ENCODE measurements around the gene ADD1.

DNA sequence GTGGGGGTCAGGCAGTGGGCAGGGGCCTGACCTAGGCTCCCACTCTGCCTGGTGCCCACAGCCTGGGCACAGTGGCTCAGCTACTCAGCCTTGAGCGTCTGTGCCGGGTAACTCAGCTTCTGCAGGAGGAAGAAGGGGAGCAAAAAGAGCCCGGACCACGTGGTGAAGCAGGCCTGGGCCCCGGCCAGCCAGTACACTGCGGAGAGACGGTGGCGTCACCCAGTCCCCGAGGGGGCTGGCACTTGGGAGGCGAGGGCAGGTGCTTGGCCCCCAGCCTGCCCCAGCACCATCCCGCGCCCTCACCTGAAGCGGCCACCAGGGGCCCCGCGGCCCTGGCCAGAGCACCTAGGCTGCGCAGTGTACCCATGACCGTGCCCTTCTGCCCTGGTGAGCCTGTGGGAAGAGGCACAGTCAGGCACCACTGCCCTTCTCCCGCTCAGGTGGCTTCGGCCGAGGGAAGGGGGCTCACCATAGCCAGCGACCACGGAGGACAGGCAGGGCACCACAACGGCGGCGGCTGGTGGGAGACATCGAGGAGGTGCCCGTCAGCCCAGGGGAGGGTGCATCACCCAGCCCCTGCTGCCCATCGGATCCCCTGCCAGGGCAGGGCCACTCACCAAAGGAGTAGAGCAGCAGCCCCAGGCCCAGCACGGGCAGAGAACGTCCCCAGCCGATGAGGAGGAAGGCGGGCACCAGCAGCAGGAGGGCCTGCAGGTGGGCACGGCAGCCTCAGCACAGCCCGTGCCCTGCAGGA lies 87.3 kb downstream of the ADD1 start:
- TF ChIP-seq, protein P1, sequence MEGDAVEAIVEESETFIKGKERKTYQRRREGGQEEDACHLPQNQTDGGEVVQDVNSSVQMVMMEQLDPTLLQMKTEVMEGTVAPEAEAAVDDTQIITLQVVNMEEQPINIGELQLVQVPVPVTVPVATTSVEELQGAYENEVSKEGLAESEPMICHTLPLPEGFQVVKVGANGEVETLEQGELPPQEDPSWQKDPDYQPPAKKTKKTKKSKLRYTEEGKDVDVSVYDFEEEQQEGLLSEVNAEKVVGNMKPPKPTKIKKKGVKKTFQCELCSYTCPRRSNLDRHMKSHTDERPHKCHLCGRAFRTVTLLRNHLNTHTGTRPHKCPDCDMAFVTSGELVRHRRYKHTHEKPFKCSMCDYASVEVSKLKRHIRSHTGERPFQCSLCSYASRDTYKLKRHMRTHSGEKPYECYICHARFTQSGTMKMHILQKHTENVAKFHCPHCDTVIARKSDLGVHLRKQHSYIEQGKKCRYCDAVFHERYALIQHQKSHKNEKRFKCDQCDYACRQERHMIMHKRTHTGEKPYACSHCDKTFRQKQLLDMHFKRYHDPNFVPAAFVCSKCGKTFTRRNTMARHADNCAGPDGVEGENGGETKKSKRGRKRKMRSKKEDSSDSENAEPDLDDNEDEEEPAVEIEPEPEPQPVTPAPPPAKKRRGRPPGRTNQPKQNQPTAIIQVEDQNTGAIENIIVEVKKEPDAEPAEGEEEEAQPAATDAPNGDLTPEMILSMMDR (conservative IDR thresholded peaks at IDR 0.05 in 1 of 2, IDR thresholded peaks at IDR 0.05 in 1 of 2; ENCODE audit: extremely low read depth in 1 of 2, insufficient read depth in 1 of 2, low read depth in 1 of 2, low read length in 2 of 2), result peak in 1 of 2 donors; percentile 30
- no peak for TF ChIP-seq EZH2 (IDR thresholded peaks at IDR 0.05; ENCODE audit: borderline replicate concordance, low read length)

All from mammary epithelial cell (primary cell).